GM19240 (cell line): ENCODE results near the gene DCAF8L2.
"Not testable (repeated sequence)": the region's sequence is repeated elsewhere in the genome, so short reads cannot be mapped to it uniquely, and the experiment has no call there.

Experiments
- DNase-seq: peaks from one replicate; pipeline ENCODE4 v3.0.0; 2011; ENCODE audit warnings: low spot score; ENCODE audit not compliant: insufficient read length

Gene DCAF8L2

GRCh38 chrX:27675493-27675892 lies 85.3 kb downstream of the DCAF8L2 start:
- no peak for DNase-seq

GRCh38 chrX:27679281-27679680 lies 89.1 kb downstream of the DCAF8L2 start:
- DNase-seq, result no peak

GRCh38 chrX:27680726-27681125 lies 90.6 kb downstream of the DCAF8L2 start:
- DNase-seq, result no peak

- not testable (repeated sequence) for DNase-seq
Observed at GRCh38 chrX:27683566-27684208, 93.5 kb downstream of the DCAF8L2 start.

- no peak for DNase-seq
Observed at GRCh38 chrX:27694667-27695066, 104.5 kb downstream of the DCAF8L2 start.

- no peak for DNase-seq
Observed at GRCh38 chrX:27706526-27706925, 116.4 kb downstream of the DCAF8L2 start.

GRCh38 chrX:27715610-27716009 lies 125.5 kb downstream of the DCAF8L2 start:
- DNase-seq, result no peak

GRCh38 chrX:27728291-27728690 lies 138.1 kb downstream of the DCAF8L2 start:
- DNase-seq, result no peak

- no peak for DNase-seq
Observed at GRCh38 chrX:27731962-27732361, 141.8 kb downstream of the DCAF8L2 start.

GRCh38 chrX:27735914-27736313 lies 145.8 kb downstream of the DCAF8L2 start:
- DNase-seq, result no peak

GRCh38 chrX:27740933-27741332 lies 150.8 kb downstream of the DCAF8L2 start:
- no peak for DNase-seq

GRCh38 chrX:27743521-27743920 lies 153.4 kb downstream of the DCAF8L2 start:
- DNase-seq, result not testable (repeated sequence)

GRCh38 chrX:27746516-27746915 lies 156.4 kb downstream of the DCAF8L2 start:
- no peak for DNase-seq

- not testable (repeated sequence) for DNase-seq
Observed at GRCh38 chrX:27750298-27750697, 160.2 kb downstream of the DCAF8L2 start.

GRCh38 chrX:27751976-27752375 lies 161.8 kb downstream of the DCAF8L2 start:
- no peak for DNase-seq

GRCh38 chrX:27765718-27766117 lies 175.6 kb downstream of the DCAF8L2 start:
- DNase-seq, result no peak

- no peak for DNase-seq
Observed at GRCh38 chrX:27767387-27767786, 177.2 kb downstream of the DCAF8L2 start.

- no peak for DNase-seq
Observed at GRCh38 chrX:27775984-27776383, 185.8 kb downstream of the DCAF8L2 start.

- no peak for DNase-seq
Observed at GRCh38 chrX:27796640-27797257, 206.6 kb downstream of the DCAF8L2 start.

GRCh38 chrX:27797575-27797974 lies 207.4 kb downstream of the DCAF8L2 start:
- no peak for DNase-seq
